Measurements from ENCODE around the gene RASSF7. TPM values are rescaled to one million over a fixed set of nuclear protein-coding genes. Genes with fewer than 3 reads are reported as not detected.
"Not testable (repeated sequence)": the region's sequence is repeated elsewhere in the genome, so short reads cannot be mapped to it uniquely, and the experiment has no call there.

The RASSF7 gene
- 10 to 100 TPM; 22.7 to 37.7 TPM for total RNA-seq

- Mint-ChIP-seq H3K27ac (peak within 1 kb of the TSS; percentile 59), H3K9me3 (no peaks in the 10 kb centered on the region), H3K27me3 (no peaks in the 10 kb centered on the region), H3K4me1 (no peaks in the 10 kb centered on the region), H3K36me3 (ENCODE audit: low read depth) (peaks cover 11% of the 10 kb centered on the region), H3K4me3 (peak within 1 kb of the TSS; percentile 88)
- peak; percentile 94 for ATAC-seq (replicated peaks)
These were observed at the start of gene RASSF7, which contains the start of gene LMNTD2 for GRCh38 chr11:560305-561147. RASSF7 (plus strand) TSS chr11:560970; CDS start chr11:561769, 799 bp downstream. LMNTD2 (minus strand) TSS chr11:560738; CDS start chr11:560716, 22 bp downstream.

- Mint-ChIP-seq H3K9me3 (peaks cover 4% of the 10 kb centered on the region), H3K36me3 (ENCODE audit: low read depth) (peaks cover 52% of the 10 kb centered on the region), H3K27ac (peak overlapping the region; percentile 43), H3K4me3 (no peak overlapping the region), H3K27me3 (no peaks in the 10 kb centered on the region), H3K4me1 (no peaks in the 10 kb centered on the region)
- ATAC-seq (replicated peaks): no peak
These were observed 47.8 kb upstream of the RASSF7 start for GRCh38 chr11:512761-513595.

GRCh38 chr11:514606-515005 lies 46.2 kb upstream of the RASSF7 start:
- ATAC-seq (replicated peaks): no peak
- no peaks in the 10 kb centered on the region for H3K27me3 Mint-ChIP-seq
- no peak overlapping the region for H3K4me3 Mint-ChIP-seq
- H3K4me1 Mint-ChIP-seq: peaks cover 4% of the 10 kb centered on the region
- peaks cover 37% of the 10 kb centered on the region for H3K36me3 Mint-ChIP-seq (ENCODE audit: low read depth)
- no peak overlapping the region for H3K27ac Mint-ChIP-seq
- peaks cover 4% of the 10 kb centered on the region for H3K9me3 Mint-ChIP-seq

- no peaks in the 10 kb centered on the region for H3K27me3 Mint-ChIP-seq
- H3K9me3 Mint-ChIP-seq: peaks cover 4% of the 10 kb centered on the region
- ATAC-seq (replicated peaks): no peak
- H3K36me3 Mint-ChIP-seq (ENCODE audit: low read depth): peaks cover 32% of the 10 kb centered on the region
- no peak overlapping the region for H3K4me3 Mint-ChIP-seq
- no peak overlapping the region for H3K27ac Mint-ChIP-seq
- H3K4me1 Mint-ChIP-seq: peaks cover 4% of the 10 kb centered on the region
These were observed 45.6 kb upstream of the RASSF7 start for GRCh38 chr11:515131-515530.

- no peak for ATAC-seq (replicated peaks)
- Mint-ChIP-seq H3K4me3 (no peak overlapping the region), H3K27ac (no peak overlapping the region), H3K36me3 (ENCODE audit: low read depth) (peaks cover 23% of the 10 kb centered on the region), H3K4me1 (peaks cover 4% of the 10 kb centered on the region), H3K9me3 (peaks cover 4% of the 10 kb centered on the region), H3K27me3 (no peaks in the 10 kb centered on the region)
These were observed 44.4 kb upstream of the RASSF7 start for GRCh38 chr11:516400-516799.

GRCh38 chr11:516918-517685 lies 43.7 kb upstream of the RASSF7 start:
- H3K4me3 Mint-ChIP-seq; H3K27ac Mint-ChIP-seq; ATAC-seq (replicated peaks); H3K9me3 Mint-ChIP-seq; H3K27me3 Mint-ChIP-seq; H3K4me1 Mint-ChIP-seq: not testable (repeated sequence)
- H3K36me3 Mint-ChIP-seq (ENCODE audit: low read depth): peaks cover 19% of the 10 kb centered on the region

GRCh38 chr11:518463-519202 lies 42.1 kb upstream of the RASSF7 start:
- H3K4me3 Mint-ChIP-seq: peak overlapping the region; percentile 82
- H3K27ac Mint-ChIP-seq: peak overlapping the region; percentile 72
- H3K36me3 Mint-ChIP-seq (ENCODE audit: low read depth): peaks cover 9% of the 10 kb centered on the region
- peaks cover 4% of the 10 kb centered on the region for H3K4me1 Mint-ChIP-seq
- ATAC-seq (replicated peaks): peak; percentile 97
- H3K27me3 Mint-ChIP-seq: no peaks in the 10 kb centered on the region
- H3K9me3 Mint-ChIP-seq: peaks cover 4% of the 10 kb centered on the region

- Mint-ChIP-seq H3K4me1 (peaks cover 4% of the 10 kb centered on the region), H3K4me3 (no peak overlapping the region), H3K27me3 (no peaks in the 10 kb centered on the region), H3K36me3 (ENCODE audit: low read depth) (no peaks in the 10 kb centered on the region), H3K27ac (no peak overlapping the region), H3K9me3 (peaks cover 4% of the 10 kb centered on the region)
- no peak for ATAC-seq (replicated peaks)
These were observed 40.2 kb upstream of the RASSF7 start for GRCh38 chr11:520428-521176.

- Mint-ChIP-seq H3K4me1 (peaks cover 4% of the 10 kb centered on the region), H3K27ac (no peak overlapping the region), H3K36me3 (ENCODE audit: low read depth) (no peaks in the 10 kb centered on the region), H3K27me3 (no peaks in the 10 kb centered on the region), H3K4me3 (no peak overlapping the region), H3K9me3 (peaks cover 4% of the 10 kb centered on the region)
- no peak for ATAC-seq (replicated peaks)
These were observed 39.5 kb upstream of the RASSF7 start for GRCh38 chr11:521177-521688.

GRCh38 chr11:526192-526591 lies 34.6 kb upstream of the RASSF7 start:
- no peaks in the 10 kb centered on the region for H3K36me3 Mint-ChIP-seq (ENCODE audit: low read depth)
- no peaks in the 10 kb centered on the region for H3K9me3 Mint-ChIP-seq
- H3K4me3 Mint-ChIP-seq: no peak overlapping the region
- no peak for ATAC-seq (replicated peaks)
- H3K27me3 Mint-ChIP-seq: no peaks in the 10 kb centered on the region
- no peak overlapping the region for H3K27ac Mint-ChIP-seq
- no peaks in the 10 kb centered on the region for H3K4me1 Mint-ChIP-seq

- ATAC-seq (replicated peaks): no peak
- Mint-ChIP-seq H3K36me3 (ENCODE audit: low read depth) (peaks cover 9% of the 10 kb centered on the region), H3K4me3 (no peak overlapping the region), H3K27me3 (no peaks in the 10 kb centered on the region), H3K4me1 (no peaks in the 10 kb centered on the region), H3K27ac (no peak overlapping the region), H3K9me3 (no peaks in the 10 kb centered on the region)
These were observed 32.5 kb upstream of the RASSF7 start for GRCh38 chr11:528166-528814.

- ATAC-seq (replicated peaks): no peak
- H3K27ac Mint-ChIP-seq: no peak overlapping the region
- peaks cover 14% of the 10 kb centered on the region for H3K36me3 Mint-ChIP-seq (ENCODE audit: low read depth)
- no peaks in the 10 kb centered on the region for H3K4me1 Mint-ChIP-seq
- no peak overlapping the region for H3K4me3 Mint-ChIP-seq
- H3K27me3 Mint-ChIP-seq: no peaks in the 10 kb centered on the region
- no peaks in the 10 kb centered on the region for H3K9me3 Mint-ChIP-seq
These were observed 31.7 kb upstream of the RASSF7 start for GRCh38 chr11:528815-529727.

Measured in activated T-helper 17 cell treated with anti-CD3 and anti-CD28 coated beads, Interleukin-2, amount 50 U/mL, for 72 hours (primary cell).